Type B pancreatic cell (in vitro differentiated cells): ENCODE measurements around the gene SMARCA4. TPM values are rescaled to one million over a fixed set of nuclear protein-coding genes. Genes with fewer than 3 reads are reported as not detected.
"Not testable (repeated sequence)": the region's sequence is repeated elsewhere in the genome, so short reads cannot be mapped to it uniquely, and the experiment has no call there.

Source experiments
- DNase-seq: peaks from one replicate; pipeline ENCODE4 v3.0.0; 2021; ENCODE audit warnings: mixed read lengths; ENCODE audit not compliant: unreplicated experiment; ENCODE audit errors: extremely low spot score
- H3K27ac Mint-ChIP-seq: 2 replicates; pipeline ENCODE4 v1.8.0; 2021; ENCODE audit warnings: mild to moderate bottlenecking, mixed read lengths
- H3K27me3 Mint-ChIP-seq: 2 replicates; pipeline ENCODE4 v1.8.0; 2021; ENCODE audit warnings: mixed read lengths
- H3K36me3 Mint-ChIP-seq: 2 replicates; pipeline ENCODE4 v1.8.0; 2021; ENCODE audit warnings: mixed read lengths
- H3K4me1 Mint-ChIP-seq: one replicate; pipeline ENCODE4 v1.8.0; 2021; ENCODE audit warnings: mixed read lengths; ENCODE audit not compliant: unreplicated experiment
- H3K4me3 Mint-ChIP-seq: 2 replicates; pipeline ENCODE4 v1.8.0; 2021; ENCODE audit warnings: mild to moderate bottlenecking, mixed read lengths
- H3K9me3 Mint-ChIP-seq: 2 replicates; pipeline ENCODE4 v1.8.0; 2021; ENCODE audit warnings: mixed read lengths
- CTCF ChIP-seq: fragments of 200-600 bp; sonication (generic); conservative IDR thresholded peaks from 2 replicates; pipeline ENCODE4 v1.5.0; 2021; ENCODE audit warnings: antibody characterized with exemption, mild to moderate bottlenecking
- total RNA-seq: library from RNA; stranded (reverse); gene quantifications from 2 replicates; pipeline ENCODE4 v1.2.1, GENCODE V29; 2021; ENCODE audit warnings: low replicate concordance

Gene SMARCA4
- total RNA-seq, 1 donor from 2014 or later = 244 TPM

GRCh38 chr19:10936661-10937084 is 24.2 kb upstream of the SMARCA4 start:
- TF ChIP-seq CTCF = peak; percentile 82
- H3K9me3 Mint-ChIP-seq = no peaks in the 10 kb centered on the region
- H3K27me3 Mint-ChIP-seq = no peaks in the 10 kb centered on the region
- peaks cover 4% of the 10 kb centered on the region for H3K4me1 Mint-ChIP-seq
- peak overlapping the region; percentile 81 for H3K27ac Mint-ChIP-seq
- H3K4me3 Mint-ChIP-seq = peak overlapping the region; percentile 71
- no peak for DNase-seq
- no peaks in the 10 kb centered on the region for H3K36me3 Mint-ChIP-seq

GRCh38 chr19:10941649-10942048 is 19.2 kb upstream of the SMARCA4 start:
- Mint-ChIP-seq H3K27ac (peak overlapping the region; percentile 78), H3K4me1 (peaks cover 11% of the 10 kb centered on the region)
- not testable (repeated sequence) for H3K9me3 Mint-ChIP-seq, H3K27me3 Mint-ChIP-seq, H3K4me3 Mint-ChIP-seq, H3K36me3 Mint-ChIP-seq, DNase-seq

- H3K27ac Mint-ChIP-seq, H3K4me3 Mint-ChIP-seq, DNase-seq, H3K36me3 Mint-ChIP-seq, H3K27me3 Mint-ChIP-seq, H3K9me3 Mint-ChIP-seq: not testable (repeated sequence)
- H3K4me1 Mint-ChIP-seq = peaks cover 12% of the 10 kb centered on the region
These were observed 17.4 kb upstream of the SMARCA4 start for GRCh38 chr19:10943412-10943811.

GRCh38 chr19:10945264-10945663 is 15.6 kb upstream of the SMARCA4 start:
- H3K4me3 Mint-ChIP-seq = no peak overlapping the region
- H3K27ac Mint-ChIP-seq = no peak overlapping the region
- no peak for DNase-seq
- peaks cover 12% of the 10 kb centered on the region for H3K4me1 Mint-ChIP-seq
- no peaks in the 10 kb centered on the region for H3K36me3 Mint-ChIP-seq
- H3K9me3 Mint-ChIP-seq = no peaks in the 10 kb centered on the region
- no peak for TF ChIP-seq CTCF
- no peaks in the 10 kb centered on the region for H3K27me3 Mint-ChIP-seq

GRCh38 chr19:10946958-10947657 is 13.7 kb upstream of the SMARCA4 start:
- peaks cover 9% of the 10 kb centered on the region for H3K4me1 Mint-ChIP-seq
- TF ChIP-seq CTCF = no peak
- H3K27me3 Mint-ChIP-seq = no peaks in the 10 kb centered on the region
- H3K36me3 Mint-ChIP-seq = no peaks in the 10 kb centered on the region
- DNase-seq = no peak
- H3K27ac Mint-ChIP-seq = no peak overlapping the region
- no peak overlapping the region for H3K4me3 Mint-ChIP-seq
- no peaks in the 10 kb centered on the region for H3K9me3 Mint-ChIP-seq

- no peak for TF ChIP-seq CTCF
- Mint-ChIP-seq H3K4me3 (peak overlapping the region; percentile 55), H3K36me3 (no peaks in the 10 kb centered on the region), H3K9me3 (no peaks in the 10 kb centered on the region), H3K27me3 (no peaks in the 10 kb centered on the region), H3K4me1 (no peaks in the 10 kb centered on the region), H3K27ac (peak overlapping the region; percentile 91)
- DNase-seq = no peak
These were observed 8.0 kb upstream of the SMARCA4 start for GRCh38 chr19:10952809-10953208.

GRCh38 chr19:10959277-10959968 is 1.4 kb upstream of the SMARCA4 start:
- Mint-ChIP-seq H3K4me3 (peak overlapping the region; percentile 89), H3K4me1 (peaks cover 12% of the 10 kb centered on the region), H3K27ac (peak overlapping the region; percentile 92)
- H3K9me3 Mint-ChIP-seq, H3K27me3 Mint-ChIP-seq, H3K36me3 Mint-ChIP-seq, DNase-seq: not testable (repeated sequence)
